RPMI8226 (cell line): ENCODE data around the gene MLKL.

ENCODE experiments used
- DNase-seq: peaks from one replicate; pipeline ENCODE4 v3.0.0-alpha.2; 2015

The MLKL gene

GRCh38 chr16:74700438-74701225 lies at the start of gene MLKL:
Gene MLKL (minus strand): TSS chr16:74700862. CDS start chr16:74695757, 5,105 bp downstream.
- DNase-seq: peak; percentile 80

DNA sequence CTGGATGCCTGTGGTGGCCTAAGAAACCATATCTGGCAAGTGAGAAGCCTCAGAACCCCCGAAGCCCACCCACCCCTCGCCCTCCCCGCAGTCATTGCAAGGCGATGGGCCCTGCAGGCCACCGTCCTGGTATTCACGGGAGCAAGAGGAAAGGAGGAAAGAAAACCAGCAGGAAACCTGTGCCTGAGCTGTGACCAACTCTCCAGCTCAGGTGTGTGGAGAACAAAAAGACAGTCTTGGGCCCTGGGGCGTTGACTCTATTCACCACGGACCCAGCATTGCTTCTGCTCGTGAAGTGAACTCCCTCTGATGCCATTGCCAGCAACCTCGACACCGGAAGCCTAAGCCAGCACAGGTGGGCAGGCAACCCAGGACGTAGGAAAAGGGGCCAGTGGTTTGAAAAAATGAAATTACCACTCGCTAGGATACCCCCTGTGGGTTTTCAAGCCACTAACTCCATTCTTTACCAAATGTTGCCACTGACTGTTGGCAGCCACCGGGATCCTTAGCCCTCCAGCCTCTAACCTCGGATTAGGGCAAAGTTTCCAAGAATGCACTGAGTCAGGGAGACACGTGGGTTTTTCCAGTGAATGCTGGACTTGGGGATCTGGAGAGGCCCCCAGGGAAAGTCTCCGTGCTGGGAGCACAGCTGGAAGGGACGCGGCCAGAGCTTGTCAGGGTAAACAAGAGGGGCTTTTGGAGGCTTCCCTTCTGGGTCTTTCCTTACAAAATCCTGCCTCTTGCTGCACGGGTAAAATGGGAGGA lies 48.8 kb upstream of the MLKL start:
- no peak for DNase-seq

DNA sequence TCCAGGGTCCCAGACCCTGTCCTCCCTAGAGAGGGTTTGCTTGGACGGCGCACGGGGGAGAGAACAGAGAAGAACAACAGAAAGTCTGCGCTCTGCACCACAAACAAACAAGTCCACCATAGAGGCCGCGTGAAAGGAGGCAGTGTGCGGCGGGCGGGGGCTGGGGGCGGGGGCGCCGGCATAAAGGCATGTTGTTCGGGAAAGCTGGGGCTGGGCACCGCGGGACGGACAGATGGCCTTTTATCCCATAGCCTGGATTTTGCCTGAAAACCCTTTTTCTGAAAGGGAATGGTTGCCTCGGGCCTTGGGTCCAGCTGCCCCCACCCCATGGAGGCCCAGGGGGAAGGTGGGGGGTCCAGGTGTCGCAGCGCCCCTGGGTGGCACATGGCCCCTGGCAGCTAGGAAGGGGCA lies 48.0 kb upstream of the MLKL start:
- no peak for DNase-seq

- peak; percentile 31 for DNase-seq
Measured at GRCh38 chr16:74747716-74748615, 47.3 kb upstream of the MLKL start.

- DNase-seq: no peak
Measured at GRCh38 chr16:74745926-74746325, 45.3 kb upstream of the MLKL start.

GRCh38 chr16:74745109-74745615 lies 44.5 kb upstream of the MLKL start:
- no peak for DNase-seq

DNA sequence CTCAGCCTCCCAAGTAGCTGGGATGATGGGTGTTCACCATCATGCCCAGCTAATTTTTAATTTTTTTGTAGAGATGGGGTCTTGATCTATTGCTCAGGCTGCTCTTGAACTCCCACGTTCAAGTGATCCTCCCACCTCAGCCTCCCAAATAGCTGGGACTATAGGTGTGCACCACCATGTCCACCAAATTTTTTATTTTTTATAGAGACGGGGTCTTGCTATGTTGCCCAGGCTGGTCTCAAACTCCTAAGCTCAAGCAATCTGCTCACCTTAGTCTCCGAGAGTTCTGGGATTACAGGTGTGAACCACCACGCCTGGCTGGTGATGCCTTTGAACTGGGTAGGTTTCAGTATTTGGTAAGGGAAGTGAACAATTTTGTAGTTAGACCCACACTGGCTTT lies 43.9 kb upstream of the MLKL start:
- DNase-seq: no peak

DNA sequence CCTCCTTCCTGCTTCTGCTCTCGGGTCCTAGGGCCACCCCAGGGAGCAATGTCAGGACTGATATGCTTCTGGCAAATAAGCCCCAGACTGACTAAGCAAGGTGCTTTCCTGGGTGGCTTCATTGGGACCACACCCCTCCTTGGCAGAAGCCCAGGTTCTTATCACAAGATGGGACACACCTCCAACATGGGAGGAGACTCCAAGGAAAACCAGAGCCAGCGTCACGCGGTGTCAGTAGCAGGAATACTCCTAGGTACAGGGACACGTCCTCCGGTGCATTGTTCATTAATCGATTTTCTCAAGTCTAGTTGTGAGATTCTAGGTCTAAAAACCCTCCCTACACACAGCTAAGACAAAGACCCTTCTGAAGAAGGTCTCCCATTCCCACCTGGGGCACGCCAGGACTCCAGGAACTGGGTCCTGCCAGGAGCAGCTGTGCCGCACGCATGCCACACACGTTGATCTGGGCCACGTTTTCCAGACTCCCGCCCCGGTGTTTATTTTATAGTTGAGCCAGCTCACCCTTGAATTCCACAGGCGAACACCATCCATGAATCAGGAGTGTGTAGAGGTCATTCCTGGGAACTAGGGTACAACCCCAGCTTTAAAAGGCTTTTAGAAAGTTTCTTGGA lies 43.1 kb upstream of the MLKL start:
- DNase-seq: no peak

GRCh38 chr16:74743045-74743667 lies 42.5 kb upstream of the MLKL start:
- DNase-seq: no peak

- no peak for DNase-seq
Measured at GRCh38 chr16:74742051-74742481, 41.4 kb upstream of the MLKL start.

DNA sequence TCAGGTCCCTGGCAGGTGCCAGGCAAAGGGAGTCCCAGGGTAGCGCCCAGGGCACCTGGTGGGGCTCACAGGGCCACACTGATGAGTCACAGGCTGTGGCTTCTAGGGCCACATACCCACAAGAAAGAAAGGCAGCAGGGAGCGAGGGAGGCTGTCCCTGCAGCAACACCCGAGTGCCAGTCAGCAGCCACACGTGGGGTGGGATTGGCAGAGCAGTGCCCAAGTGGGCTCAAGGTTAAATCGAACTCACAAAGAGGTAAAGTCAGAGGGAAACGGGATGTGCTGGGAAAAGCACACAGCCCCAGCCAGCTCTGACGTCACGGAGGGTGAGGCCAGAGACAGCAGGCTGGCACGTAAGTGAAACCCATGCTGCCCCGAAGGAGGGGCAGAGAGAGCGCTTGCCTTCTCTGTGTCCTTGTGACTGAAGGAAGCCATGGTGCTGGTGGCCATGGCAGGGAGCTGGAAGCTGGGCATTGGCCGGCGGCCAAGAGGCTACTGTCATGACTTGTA lies 40.2 kb upstream of the MLKL start:
- DNase-seq: peak; percentile 46

- no peak for DNase-seq
Measured at GRCh38 chr16:74739275-74739674, 38.6 kb upstream of the MLKL start.

GRCh38 chr16:74738816-74739215 lies 38.2 kb upstream of the MLKL start:
- DNase-seq: no peak

- no peak for DNase-seq
Measured at GRCh38 chr16:74738113-74738541, 37.5 kb upstream of the MLKL start.

DNA sequence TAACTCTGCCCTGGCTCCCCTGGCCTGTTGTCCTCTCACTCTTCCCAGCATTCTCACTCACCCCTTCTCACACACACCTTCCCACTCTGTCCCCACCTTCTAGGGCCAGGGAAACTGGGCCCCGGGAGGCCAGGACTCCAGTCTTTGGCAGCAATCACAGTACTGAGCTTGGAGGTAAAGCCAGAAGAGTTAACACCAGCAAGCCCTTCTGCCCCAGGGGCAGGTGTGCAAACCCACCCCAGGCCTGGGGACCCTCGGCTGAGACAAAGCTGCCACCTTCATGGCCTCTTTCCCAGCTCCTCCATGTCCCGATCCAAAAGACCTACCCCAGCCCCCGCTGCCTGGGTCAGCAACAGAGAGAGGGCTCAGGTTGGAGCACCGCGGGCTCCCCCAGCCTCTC lies 36.9 kb upstream of the MLKL start:
- no peak for DNase-seq

DNA sequence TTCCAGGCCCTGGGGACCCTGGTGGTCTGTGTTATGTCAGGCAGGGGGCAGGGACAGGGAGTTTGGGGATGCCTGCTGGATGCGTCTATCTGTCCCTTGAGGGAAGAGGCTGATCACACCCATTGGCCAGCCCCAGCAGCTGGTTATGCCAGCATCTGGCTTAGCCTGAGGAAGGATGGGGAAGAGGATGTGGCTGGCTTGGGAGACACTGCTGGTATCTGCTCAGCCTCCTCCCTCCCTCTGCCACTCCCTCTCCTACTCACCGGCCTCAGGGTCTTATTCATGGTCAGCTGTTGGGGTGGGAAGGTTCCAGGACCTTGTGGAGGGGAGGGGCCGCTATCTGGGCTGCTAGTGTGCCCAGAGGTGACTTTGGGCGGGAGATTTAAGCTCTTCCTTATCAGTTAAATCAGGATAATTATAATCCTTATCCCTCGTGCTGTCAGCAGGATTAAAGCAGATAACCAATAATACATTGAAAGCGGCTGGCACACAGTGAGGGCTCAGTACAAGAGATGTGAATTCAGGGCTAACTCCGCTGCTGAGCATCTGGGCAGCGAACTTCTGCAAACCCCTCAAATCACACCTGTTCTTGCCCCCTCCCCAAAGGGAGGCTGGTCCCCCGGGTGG lies 36.0 kb upstream of the MLKL start:
- DNase-seq: no peak

GRCh38 chr16:74735554-74735953 lies 34.9 kb upstream of the MLKL start:
- DNase-seq: no peak

GRCh38 chr16:74735162-74735452 lies 34.4 kb upstream of the MLKL start:
- no peak for DNase-seq

- no peak for DNase-seq
Measured at GRCh38 chr16:74734361-74735161, 33.9 kb upstream of the MLKL start.

GRCh38 chr16:74732707-74733350 lies 32.2 kb upstream of the MLKL start:
- DNase-seq: peak; percentile 28
